H1 (cell line): Measurements from ENCODE around the gene CALR. TPM values are rescaled to one million over a fixed set of nuclear protein-coding genes. Genes with fewer than 3 reads are reported as not detected.
A peak's percentile ranks its signal among the peaks of the same experiment; 100 is the strongest.

ENCODE experiments used
- CTCF ChIA-PET: fragments of 300-600 bp; sonication (Branson Sonifier 250); formaldehyde crosslinking; loops from one replicate; lab custom pipeline; 2021; ENCODE audit not compliant: partially characterized antibody; lab: Charles Lee
- POLR2A ChIA-PET: fragments of 300-600 bp; sonication (Branson Sonifier 250); formaldehyde crosslinking; loops from one replicate; lab custom pipeline; 2021; ENCODE audit warnings: inconsistent platforms; ENCODE audit not compliant: partially characterized antibody; lab: Charles Lee
- DNase-seq, 2 experiments: peaks; one replicate each; pipeline versions ENCODE4 v3.0.0 to v3.0.0-alpha.2; 2010 to 2022; ENCODE audit warnings: low spot score in 2 of 2, low read depth in 1 of 2, mixed read lengths in 1 of 2
- FAIRE-seq: peaks from 2 replicates; lab custom pipeline; 2011; peaks lifted over from hg19 to GRCh38; lab: Jason Lieb, UNC
- H2AFZ ChIP-seq: 2 replicates; pipeline ENCODE4 v1.8.1; 2012; ENCODE audit warnings: low read length, inconsistent platforms
- H2AK5ac ChIP-seq: 2 replicates; pipeline ENCODE4 v1.6.1; 2013; ENCODE audit warnings: low read depth, low read length
- H2BK120ac ChIP-seq: replicated peaks from 2 replicates; pipeline ENCODE3; 2013; ENCODE audit warnings: low read depth, low read length, inconsistent platforms
- H2BK12ac ChIP-seq: 2 replicates; pipeline ENCODE4 v1.6.1; 2013; ENCODE audit warnings: low read depth, low read length
- H2BK15ac ChIP-seq: 2 replicates; pipeline ENCODE4 v1.6.1; 2013; ENCODE audit warnings: low read length
- H2BK20ac ChIP-seq: 2 replicates; pipeline ENCODE4 v1.6.1; 2013; ENCODE audit warnings: low read length
- H2BK5ac ChIP-seq: 2 replicates; pipeline ENCODE4 v1.6.1; 2013; ENCODE audit warnings: low read depth, low read length
- H3K14ac ChIP-seq: 2 replicates; pipeline ENCODE4 v1.6.1; 2013; ENCODE audit warnings: inconsistent platforms; ENCODE audit not compliant: insufficient read length
- H3K18ac ChIP-seq: 2 replicates; pipeline ENCODE4 v1.6.1; 2013; ENCODE audit warnings: low read length; ENCODE audit errors: extremely low read depth
- H3K23ac ChIP-seq: 2 replicates; pipeline ENCODE4 v1.6.1; 2013; ENCODE audit warnings: inconsistent platforms; ENCODE audit not compliant: insufficient read length
- H3K23me2 ChIP-seq: 2 replicates; pipeline ENCODE4 v1.6.1; 2013; ENCODE audit warnings: low read depth, low read length
- H3K27ac ChIP-seq: 2 replicates; pipeline ENCODE4 v1.6.1; 2011; ENCODE audit warnings: low read depth, low read length, inconsistent platforms
- H3K27me3 ChIP-seq, 4 experiments: replicated peaks in 1 of 4; 1 replicate in 1 of 4; 2 replicates in 3 of 4; pipeline versions ENCODE4 v1.6.1 to v1.8.1; 2011 to 2013; ENCODE audit warnings: low read length in 3 of 4, mild to moderate bottlenecking in 3 of 4, inconsistent platforms in 2 of 4, mixed read lengths in 2 of 4, moderate library complexity in 1 of 4; ENCODE audit not compliant: control insufficient read depth in 3 of 4, insufficient read depth in 3 of 4; ENCODE audit errors: extremely low read depth in 1 of 4
- H3K36me3 ChIP-seq, 4 experiments: 2 replicates each; pipeline versions ENCODE4 v1.6.1 to v1.8.1; 2011 to 2013; ENCODE audit warnings: mild to moderate bottlenecking in 4 of 4, low read length in 3 of 4, moderate library complexity in 2 of 4, control low read depth in 1 of 4, inconsistent platforms in 1 of 4; ENCODE audit not compliant: insufficient read depth in 4 of 4, control insufficient read depth in 2 of 4
- H3K4ac ChIP-seq: replicated peaks from 2 replicates; pipeline ENCODE3; 2013; ENCODE audit warnings: low read length, low read depth, mixed read lengths, inconsistent platforms; ENCODE audit not compliant: insufficient read length
- H3K4me1 ChIP-seq, 4 experiments: replicated peaks in 1 of 4; 1 replicate in 1 of 4; 2 replicates in 3 of 4; pipeline versions ENCODE4 v1.6.1 to v1.8.1; 2011 to 2013; ENCODE audit warnings: low read length in 3 of 4, inconsistent platforms in 2 of 4, mixed read lengths in 1 of 4; ENCODE audit not compliant: insufficient read depth in 4 of 4, control insufficient read depth in 3 of 4
- H3K4me2 ChIP-seq, 2 experiments: 2 replicates each; pipeline versions ENCODE4 v1.6.1 to v1.8.1; 2011 to 2013; ENCODE audit warnings: low read depth in 2 of 2, low read length in 2 of 2, control low read depth in 1 of 2, inconsistent platforms in 1 of 2, mild to moderate bottlenecking in 1 of 2; ENCODE audit not compliant: insufficient read depth in 1 of 2
- H3K4me3 ChIP-seq, 4 experiments: fragments of 200-600, 300-600 bp in 1 of 4; sonication (generic), shearing (Covaris generic), sonication (Bioruptor Twin) in 1 of 4; 2 replicates each; pipeline versions ENCODE4 v1.5.1 to v1.8.1; 2011 to 2016; ENCODE audit warnings: low read length in 4 of 4, low read depth in 3 of 4, control low read depth in 2 of 4, inconsistent platforms in 2 of 4, mild to moderate bottlenecking in 2 of 4, mixed read lengths in 1 of 4, moderate library complexity in 1 of 4; ENCODE audit not compliant: insufficient read depth in 2 of 4; ENCODE audit errors: extremely low read depth in 1 of 4
- H3K56ac ChIP-seq: replicated peaks from 2 replicates; pipeline ENCODE3; 2013; ENCODE audit warnings: low read depth, mild to moderate bottlenecking, mixed read lengths, low read length, inconsistent platforms; ENCODE audit not compliant: insufficient read length
- H3K79me1 ChIP-seq: 2 replicates; pipeline ENCODE4 v1.6.1; 2013; ENCODE audit warnings: low read depth, low read length, control low read depth
- H3K79me2 ChIP-seq, 2 experiments: 2 replicates each; pipeline versions ENCODE4 v1.6.1 to v1.8.1; 2012 to 2013; ENCODE audit warnings: low read length in 2 of 2, mild to moderate bottlenecking in 2 of 2, inconsistent platforms in 1 of 2; ENCODE audit not compliant: insufficient read depth in 2 of 2, control insufficient read depth in 1 of 2
- H3K9ac ChIP-seq, 4 experiments: replicated peaks in 1 of 4; 1 replicate in 1 of 4; 2 replicates in 3 of 4; pipeline versions ENCODE4 v1.6.1 to v1.8.1; 2011 to 2013; ENCODE audit warnings: low read depth in 3 of 4, low read length in 3 of 4, control low read depth in 2 of 4, mild to moderate bottlenecking in 2 of 4, moderate library complexity in 2 of 4, inconsistent platforms in 1 of 4; ENCODE audit errors: extremely low read depth in 1 of 4
- H3K9me3 ChIP-seq, 2 experiments: 2 replicates each; pipeline versions ENCODE4 v1.6.1 to v1.8.1; 2012 to 2013; ENCODE audit warnings: mild to moderate bottlenecking in 2 of 2, moderate library complexity in 2 of 2, control low read depth in 1 of 2, inconsistent platforms in 1 of 2, low read depth in 1 of 2, low read length in 1 of 2, mixed read lengths in 1 of 2; ENCODE audit not compliant: insufficient read depth in 2 of 2
- H4K20me1 ChIP-seq, 2 experiments: replicated peaks in 1 of 2; 2 replicates each; pipeline versions ENCODE3 to v1.8.1; 2011 to 2013; ENCODE audit warnings: inconsistent platforms in 2 of 2, low read length in 2 of 2, mild to moderate bottlenecking in 1 of 2; ENCODE audit not compliant: insufficient read depth in 2 of 2, control insufficient read depth in 1 of 2
- H4K5ac ChIP-seq: 2 replicates; pipeline ENCODE4 v1.6.1; 2013; ENCODE audit warnings: low read length, low read depth, mixed read lengths, inconsistent platforms; ENCODE audit not compliant: insufficient read length
- H4K8ac ChIP-seq: 2 replicates; pipeline ENCODE4 v1.8.0; 2013; ENCODE audit warnings: mild to moderate bottlenecking, moderate library complexity, low read length, inconsistent platforms; ENCODE audit not compliant: insufficient read depth; ENCODE audit errors: extremely low read depth
- H4K91ac ChIP-seq: replicated peaks from 2 replicates; pipeline ENCODE3; 2013; ENCODE audit warnings: low read length, mixed read lengths, inconsistent platforms; ENCODE audit not compliant: insufficient read length
- BACH1 ChIP-seq: IDR thresholded peaks from 2 replicates; pipeline ENCODE4 v1.6.1; 2012; ENCODE audit warnings: low read length, improper control_type of control experiment
- CEBPB ChIP-seq: IDR thresholded peaks from 2 replicates; pipeline ENCODE4 v1.6.1; 2012; ENCODE audit warnings: low read depth, low read length
- EGR1 ChIP-seq: IDR thresholded peaks from 2 replicates; pipeline ENCODE4 v1.6.1; 2011; ENCODE audit warnings: low read depth, low read length, borderline replicate concordance
- JUN ChIP-seq: IDR thresholded peaks from 2 replicates; pipeline ENCODE4 v1.6.1; 2011; ENCODE audit warnings: low read depth, mild to moderate bottlenecking, improper control_type of control experiment, low read length
- RAD21 ChIP-seq, 2 experiments: IDR thresholded peaks in 1 of 2; conservative IDR thresholded peaks in 1 of 2; 2 replicates each; pipeline ENCODE4 v1.6.1; 2011; ENCODE audit warnings: low read depth in 2 of 2, low read length in 2 of 2, improper control_type of control experiment in 1 of 2, inconsistent platforms in 1 of 2, mild to moderate bottlenecking in 1 of 2, moderate library complexity in 1 of 2
- RBBP5 ChIP-seq: IDR thresholded peaks from 2 replicates; pipeline ENCODE4 v1.7.1; 2012; ENCODE audit warnings: low read depth, mild to moderate bottlenecking, inconsistent platforms, low read length, moderate library complexity, borderline replicate concordance
- RXRA ChIP-seq: IDR thresholded peaks from 2 replicates; pipeline ENCODE4 v1.6.1; 2011; ENCODE audit warnings: low read depth, mild to moderate bottlenecking, low read length, moderate library complexity; ENCODE audit not compliant: insufficient read depth
- TCF12 ChIP-seq: IDR thresholded peaks from 2 replicates; pipeline ENCODE4 v1.6.1; 2011; ENCODE audit warnings: low read depth, mild to moderate bottlenecking, low read length
- YY1 ChIP-seq: IDR thresholded peaks from 2 replicates; pipeline ENCODE4 v1.6.1; 2011; ENCODE audit warnings: low read depth, mild to moderate bottlenecking, low read length
- ZNF274 ChIP-seq: IDR thresholded peaks from 2 replicates; pipeline ENCODE4 v1.7.0; 2012; ENCODE audit warnings: low read length, borderline replicate concordance; ENCODE audit errors: extremely low read depth
- WGBS, 2 experiments: shearing (Covaris generic) in 1 of 2; methylation state at CpG; one replicate each; pipeline versions ENCODE4 v1.1.6 to v1.1.7; 2013 to 2015; ENCODE audit warnings: low lambda C conversion rate in 2 of 2, mixed read lengths in 2 of 2, inconsistent platforms in 1 of 2, low coverage in 1 of 2, missing lambda C conversion rate in 1 of 2; ENCODE audit not compliant: insufficient replicate concordance in 2 of 2, insufficient coverage in 1 of 2, insufficient read length in 1 of 2; ENCODE audit errors: extremely low coverage in 1 of 2, missing lambda C conversion rate in 1 of 2; 5-methylcytosine and 5-hydroxymethylcytosine counted together
- polyA plus RNA-seq, 7 experiments: library from polyadenylated mRNA; depleted of rRNA in 3 of 7; stranded (reverse) in 5 of 7; unstranded in 2 of 7; fragments of >200 nt in 5 of 7; fragments of 200-250 nt in 2 of 7; gene quantifications; 1 replicate in 5 of 7; 2 replicates in 1 of 7; 4 replicates in 1 of 7; pipeline versions ENCODE4 v1.2.1 to v1.2.3, GENCODE V29; 2011 to 2013; ENCODE audit warnings: missing spikeins in 2 of 7, mixed read lengths in 2 of 7
- total RNA-seq: library from RNA; stranded (reverse); fragmentation: NEBNext Ultra II Directional; extraction: Animal tissue kit (Norgen Biotek cat#: 25700); gene quantifications from 2 replicates; pipeline ENCODE4 v1.2.1, GENCODE V29; 2021
- TF ChIP-seq, protein P1 (sequence below): IDR thresholded peaks from 2 replicates; pipeline ENCODE4 v1.6.1; 2011; ENCODE audit warnings: low read depth, mild to moderate bottlenecking, low read length; ENCODE audit not compliant: insufficient read depth
- TF ChIP-seq, protein P2 (sequence below): IDR thresholded peaks from 2 replicates; pipeline ENCODE4 v1.6.1; 2012; ENCODE audit warnings: inconsistent platforms

CALR gene
- total and polyA plus RNA-seq, 2 of the 8 experiments (the other 6 are each of a cell fraction or from before 2014, with no cell fraction given): 591 to 1,155 TPM

DNA sequence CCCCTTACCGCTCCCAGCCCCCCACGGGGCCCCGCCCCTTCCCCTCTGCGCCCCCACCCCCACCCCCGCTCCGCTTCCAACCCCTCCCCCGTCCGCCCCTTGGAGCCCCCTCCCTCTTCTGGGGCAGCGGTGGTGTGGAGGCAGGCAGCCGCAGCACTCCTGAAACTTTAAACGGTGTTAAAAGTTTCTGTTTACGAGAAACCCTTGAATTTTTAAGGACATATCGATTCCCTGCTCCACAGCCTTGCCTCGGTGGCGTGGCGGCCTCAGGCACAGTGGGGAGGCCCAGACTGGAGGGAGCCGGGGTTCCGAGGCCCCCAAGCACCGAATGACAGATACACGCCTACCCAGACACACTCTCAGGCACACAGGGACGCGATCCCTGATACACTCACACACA is 52.0 kb downstream of the CALR start:
- Histone ChIP-seq H2BK20ac (peak overlapping the region; percentile 86; the same call in 1 of the 2 replicates), H3K27me3 (peaks cover 22 to 63% (median 57%) of the 10 kb centered on the region in 4 experiments), H3K4me1 (peaks cover 0 to 15% (median 6%) of the 10 kb centered on the region in 4 experiments; a peak in 5 of 7 replicates), H2BK5ac (peak overlapping the region; percentile 60; the same call in 1 of the 2 replicates), H3K27ac (no peak overlapping the region), H2AK5ac (peak overlapping the region; percentile 100; the same call in 1 of the 2 replicates), H3K9me3 (no peaks in the 10 kb centered on the region), H2BK120ac (no peak overlapping the region), H2BK12ac (peak overlapping the region; percentile 99), H3K4me2 (peak overlapping the region; percentile 28 to 42; a peak in 2 of 4 replicates), H3K18ac (peak overlapping the region; percentile 32), H4K91ac (no peak overlapping the region), H3K9ac (0 out of 7 replicates have a peak overlapping the region, but pooled peaks of 1 of the 4 experiments have one; percentile 5), H3K56ac (no peak overlapping the region), H3K79me1 (peaks cover 3% of the 10 kb centered on the region; the same call in 1 of the 2 replicates), H3K79me2 (no peaks in the 10 kb centered on the region), H2BK15ac (peak overlapping the region; percentile 100), H3K4me3 (0 out of 8 replicates have a peak overlapping the region, but pooled peaks of 1 of the 4 experiments have one; percentile 36), H3K14ac (no peak overlapping the region), H3K23me2 (peaks cover 23% of the 10 kb centered on the region), H4K20me1 (peaks cover 4 to 27% of the 10 kb centered on the region in 2 experiments), H3K4ac (no peak overlapping the region), H3K23ac (no peak overlapping the region), H3K36me3 (peaks cover 0 to 3% (median 0%) of the 10 kb centered on the region in 4 experiments; a peak in 1 of 8 replicates), H2AFZ (no peak overlapping the region), H4K8ac (no peak overlapping the region), H4K5ac (no peak overlapping the region)
- DNase-seq: no peak
- 50% methylated on average over 11 of the region's 22 CpGs; no CpG with 5 or more reads in 1 of the 2 experiments for WGBS, 2 experiments
- FAIRE-seq: no peak
- ChIA-PET CTCF (interaction anchor here (0.9 to 2.7 kb wide), 3 partner anchors 20 to 103 kb away, joined by 3 to 8 read pairs (median 3); no protein-coding TSS in a partner anchor), POLR2A (interaction anchor here (1.0 to 1.2 kb wide), 2 partner anchors 16 to 23 kb away, joined by 3 read pairs; no protein-coding TSS in a partner anchor)
- TF ChIP-seq YY1: no peak
- TF ChIP-seq RAD21 (IDR thresholded peaks at IDR 0.05 in 1 of 2, conservative IDR thresholded peaks at IDR 0.05 in 1 of 2; ENCODE audit: low read depth in 2 of 2, low read length in 2 of 2): no peak
- TF ChIP-seq TCF12: no peak
- no peak for TF ChIP-seq CEBPB
- TF ChIP-seq RBBP5: no peak
- no peak for TF ChIP-seq JUN
- no peak for TF ChIP-seq EGR1
- TF ChIP-seq ZNF274: no peak
- TF ChIP-seq, protein P1, sequence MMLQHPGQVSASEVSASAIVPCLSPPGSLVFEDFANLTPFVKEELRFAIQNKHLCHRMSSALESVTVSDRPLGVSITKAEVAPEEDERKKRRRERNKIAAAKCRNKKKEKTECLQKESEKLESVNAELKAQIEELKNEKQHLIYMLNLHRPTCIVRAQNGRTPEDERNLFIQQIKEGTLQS: no peak
- TF ChIP-seq, protein P2, sequence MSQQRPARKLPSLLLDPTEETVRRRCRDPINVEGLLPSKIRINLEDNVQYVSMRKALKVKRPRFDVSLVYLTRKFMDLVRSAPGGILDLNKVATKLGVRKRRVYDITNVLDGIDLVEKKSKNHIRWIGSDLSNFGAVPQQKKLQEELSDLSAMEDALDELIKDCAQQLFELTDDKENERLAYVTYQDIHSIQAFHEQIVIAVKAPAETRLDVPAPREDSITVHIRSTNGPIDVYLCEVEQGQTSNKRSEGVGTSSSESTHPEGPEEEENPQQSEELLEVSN: no peak
- TF ChIP-seq BACH1: no peak
- TF ChIP-seq RXRA: no peak
